NCI-H2171 (cell line): ENCODE measurements around the gene MYO1B.

Experiments
- DNase-seq: peaks from one replicate; lab custom pipeline; 2025; lab: John Stamatoyannopoulos, UW

MYO1B gene

GRCh38 chr2:191362841-191363240 lies 117.6 kb downstream of the MYO1B start:
- DNase-seq, result no peak

DNA sequence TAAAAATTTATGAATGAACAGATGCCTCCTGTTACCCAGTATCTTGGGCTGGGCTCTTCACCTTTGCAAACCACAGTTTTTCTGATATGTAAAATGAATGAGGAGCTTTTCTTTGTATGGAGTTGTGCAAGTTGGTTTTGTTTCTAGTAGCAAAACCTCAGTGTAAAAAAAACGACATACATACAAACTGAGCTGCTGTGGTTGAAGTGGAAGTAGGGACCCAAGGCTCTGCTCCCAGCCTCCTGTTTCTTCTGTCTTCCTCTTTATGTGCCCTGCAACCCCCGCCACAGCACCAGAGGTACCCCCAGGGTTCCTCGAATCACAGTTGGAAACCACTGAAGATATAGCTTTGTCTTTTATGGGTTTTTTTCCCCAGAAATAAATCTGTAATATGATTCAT lies 118.1 kb downstream of the MYO1B start:
- no peak for DNase-seq

- DNase-seq, result no peak
Observed at GRCh38 chr2:191365089-191365488, 119.9 kb downstream of the MYO1B start.

DNA sequence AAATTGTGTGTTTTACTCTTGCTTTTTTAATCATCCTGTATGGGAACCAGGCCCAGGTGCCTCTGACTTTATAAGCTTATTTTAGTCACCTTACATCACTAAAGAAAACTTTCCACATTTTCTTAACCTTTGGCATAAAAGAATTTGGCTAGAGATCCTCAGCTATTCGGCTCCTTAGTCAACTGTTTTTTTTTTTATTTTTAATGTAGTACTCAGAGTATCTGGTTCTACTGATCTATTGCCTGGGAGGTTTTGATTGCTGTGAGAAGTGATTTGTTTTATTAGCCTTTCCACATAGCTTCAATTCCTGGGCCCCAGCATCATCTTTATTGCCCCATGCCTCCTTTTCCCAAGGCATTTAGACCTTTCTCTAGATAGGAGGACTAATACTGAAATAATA lies 121.0 kb downstream of the MYO1B start:
- no peak for DNase-seq

- DNase-seq, result no peak
Observed at GRCh38 chr2:191369034-191369433, 123.8 kb downstream of the MYO1B start.

GRCh38 chr2:191374366-191374765 lies 129.2 kb downstream of the MYO1B start:
- no peak for DNase-seq

DNA sequence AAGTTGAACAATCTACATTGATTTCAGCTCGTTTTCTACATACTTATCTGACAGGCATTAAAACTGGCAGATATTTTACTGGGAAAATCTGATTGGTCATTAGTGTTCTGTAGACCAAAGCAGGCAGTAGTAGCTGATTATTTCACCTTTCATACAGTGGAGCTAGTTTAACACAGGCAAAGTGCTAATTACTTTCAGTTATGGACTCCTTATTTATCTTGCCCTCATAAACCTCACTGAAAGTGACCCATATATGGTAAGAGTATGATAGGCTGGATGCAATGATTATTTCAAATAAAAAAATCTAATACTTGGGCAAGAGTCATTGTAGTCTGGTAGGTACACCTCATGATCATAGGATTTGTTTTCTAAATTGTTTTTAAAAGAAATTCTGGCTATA lies 129.7 kb downstream of the MYO1B start:
- DNase-seq, result no peak

- no peak for DNase-seq
Observed at GRCh38 chr2:191376981-191377629, 131.9 kb downstream of the MYO1B start.

DNA sequence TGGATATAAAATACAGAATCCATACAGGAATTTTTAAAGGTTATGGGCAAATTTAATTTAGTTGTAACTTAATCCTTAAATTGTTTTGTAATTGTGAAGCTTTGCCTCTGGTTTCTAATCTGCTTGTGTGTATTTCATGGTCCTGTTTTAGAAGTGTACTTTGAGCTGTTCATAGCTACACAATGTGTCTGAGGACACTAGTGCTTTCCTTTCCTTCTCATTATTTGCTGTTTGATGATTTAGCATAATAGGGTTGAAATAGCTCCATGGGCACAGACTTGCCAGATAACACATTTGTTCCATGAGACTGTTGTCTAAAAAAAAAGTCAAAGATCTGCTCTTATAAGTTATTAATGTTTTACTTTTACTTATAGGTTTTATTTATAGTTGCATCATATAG lies 134.2 kb downstream of the MYO1B start:
- no peak for DNase-seq

DNA sequence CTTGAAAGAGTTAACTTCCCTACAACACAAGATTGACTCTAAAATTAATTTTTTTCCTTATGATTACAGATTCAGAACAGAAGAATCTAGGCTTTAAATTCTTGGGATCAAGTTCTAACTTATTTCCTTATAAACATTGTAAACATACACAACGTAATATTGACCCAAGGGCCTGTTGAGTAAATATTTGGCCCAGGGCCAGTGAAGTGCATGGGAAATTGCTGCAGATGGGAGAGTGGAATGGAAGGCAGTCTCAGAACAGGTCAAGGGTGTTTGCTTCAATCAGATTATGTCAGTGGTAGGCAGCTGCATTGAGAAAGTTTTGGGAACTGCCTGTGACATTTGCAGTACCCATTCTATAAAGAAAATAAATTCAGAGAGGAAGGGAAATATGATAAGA lies 137.6 kb downstream of the MYO1B start:
- no peak for DNase-seq

DNA sequence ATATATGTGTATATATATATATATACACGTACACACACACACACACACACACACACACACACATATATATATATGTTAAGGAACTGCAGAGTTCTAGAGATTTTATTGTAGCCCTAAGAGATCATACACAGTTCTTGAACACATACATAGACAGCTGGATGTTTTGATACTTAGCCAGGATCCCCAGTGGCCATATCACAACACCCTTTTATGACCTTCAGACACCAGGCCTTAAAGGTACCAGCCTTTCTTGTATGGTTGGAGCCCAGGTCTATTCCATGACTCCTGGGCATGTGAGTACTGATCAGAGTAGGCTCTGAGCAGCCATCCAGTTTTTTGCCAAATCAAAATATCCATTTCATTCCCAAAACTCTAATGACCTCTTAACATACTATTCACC lies 138.3 kb downstream of the MYO1B start:
- DNase-seq, result no peak

DNA sequence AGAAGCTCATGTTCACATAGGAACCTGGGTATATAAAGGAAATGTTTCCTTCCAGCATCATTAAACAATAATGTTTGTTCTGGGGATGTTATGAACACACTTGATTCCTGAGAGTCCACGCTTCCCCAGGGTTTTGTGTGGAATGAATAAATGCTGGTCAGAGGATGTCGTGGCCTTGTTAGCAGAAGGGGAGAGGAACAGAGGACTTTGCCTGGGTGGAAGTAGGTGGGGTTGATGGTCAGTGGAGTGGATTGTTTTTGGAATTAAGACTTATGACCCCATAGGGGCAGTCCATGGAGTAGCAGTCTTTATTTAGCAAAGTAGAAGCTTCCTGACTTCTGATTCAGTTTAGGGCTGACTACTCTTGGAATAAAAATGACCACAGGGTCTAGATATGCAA lies 139.6 kb downstream of the MYO1B start:
- DNase-seq, result no peak

DNA sequence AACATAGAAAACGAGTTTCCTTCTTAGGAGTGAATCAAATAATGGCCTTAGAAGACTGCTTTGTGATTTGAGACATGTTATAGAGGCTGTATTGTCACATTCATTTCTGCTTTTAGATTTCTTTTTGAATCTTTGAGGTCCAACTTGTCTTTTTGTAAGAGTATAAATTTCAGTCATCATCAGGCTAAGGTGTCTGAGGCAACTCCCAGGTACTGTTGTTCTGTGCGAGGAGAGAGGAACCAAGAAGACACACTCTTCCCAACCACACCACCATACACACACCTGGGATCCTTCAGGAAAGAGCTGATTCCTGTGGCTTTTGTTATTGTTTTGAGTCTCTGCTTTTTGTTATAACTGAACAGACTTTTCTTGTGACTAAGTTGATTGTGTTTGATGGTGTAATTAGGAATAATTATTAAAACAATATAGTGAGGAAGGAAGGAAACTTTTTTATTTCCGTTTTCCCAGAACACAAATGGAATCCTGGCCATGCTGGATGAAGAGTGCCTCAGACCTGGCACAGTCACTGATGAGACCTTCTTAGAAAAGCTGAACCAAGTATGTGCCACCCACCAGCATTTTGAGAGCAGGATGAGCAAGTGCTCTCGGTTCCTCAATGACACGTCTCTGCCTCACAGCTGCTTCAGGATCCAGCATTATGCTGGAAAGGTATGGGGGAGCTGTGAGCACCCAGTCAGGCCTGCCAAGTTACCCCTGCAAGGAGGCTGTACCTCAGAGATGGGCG lies 140.4 kb downstream of the MYO1B start:
- DNase-seq, result no peak

- DNase-seq, result no peak
Observed at GRCh38 chr2:191386938-191387536, 141.8 kb downstream of the MYO1B start.

- DNase-seq, result no peak
Observed at GRCh38 chr2:191389288-191389687, 144.1 kb downstream of the MYO1B start.

DNA sequence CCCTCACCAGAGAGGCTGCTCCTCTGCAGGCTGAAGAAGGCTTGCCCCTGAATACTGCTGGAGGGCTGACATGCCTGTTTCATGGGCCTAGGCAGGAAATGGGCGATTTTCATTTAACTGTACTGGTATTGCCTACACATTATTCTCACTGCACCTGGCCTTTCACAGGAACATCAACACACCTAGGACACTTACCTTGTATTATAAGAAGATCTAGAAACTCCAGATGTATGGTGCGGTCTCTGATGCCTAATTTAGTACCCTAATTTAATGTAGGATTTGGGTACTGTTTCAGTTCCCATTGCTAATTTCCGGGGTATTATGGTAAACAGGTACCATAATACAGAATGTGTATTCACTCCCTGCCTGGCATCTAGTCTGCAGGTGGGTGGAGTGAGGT lies 146.0 kb downstream of the MYO1B start:
- DNase-seq, result no peak

- no peak for DNase-seq
Observed at GRCh38 chr2:191394043-191394442, 148.8 kb downstream of the MYO1B start.

DNA sequence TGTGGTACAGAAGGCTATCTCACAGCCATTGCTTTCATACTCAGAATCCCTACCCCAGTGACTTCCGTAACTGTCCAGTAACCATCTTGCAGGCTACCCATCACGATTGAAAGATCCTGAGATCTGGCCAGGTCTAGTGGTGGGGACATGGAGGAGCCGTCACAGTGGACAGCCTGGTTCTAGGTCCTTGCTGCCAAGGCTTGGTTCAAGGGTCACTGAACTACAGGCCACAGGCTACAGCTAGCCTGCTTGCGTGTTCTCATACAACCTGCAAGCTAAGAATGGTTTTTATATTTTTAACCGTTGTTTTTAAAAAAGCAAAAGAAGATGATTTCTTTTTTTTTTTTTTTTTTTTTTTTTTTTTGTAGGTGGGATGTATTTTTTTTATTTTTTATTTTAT lies 151.6 kb downstream of the MYO1B start:
- no peak for DNase-seq

- no peak for DNase-seq
Observed at GRCh38 chr2:191399601-191400000, 154.4 kb downstream of the MYO1B start.

DNA sequence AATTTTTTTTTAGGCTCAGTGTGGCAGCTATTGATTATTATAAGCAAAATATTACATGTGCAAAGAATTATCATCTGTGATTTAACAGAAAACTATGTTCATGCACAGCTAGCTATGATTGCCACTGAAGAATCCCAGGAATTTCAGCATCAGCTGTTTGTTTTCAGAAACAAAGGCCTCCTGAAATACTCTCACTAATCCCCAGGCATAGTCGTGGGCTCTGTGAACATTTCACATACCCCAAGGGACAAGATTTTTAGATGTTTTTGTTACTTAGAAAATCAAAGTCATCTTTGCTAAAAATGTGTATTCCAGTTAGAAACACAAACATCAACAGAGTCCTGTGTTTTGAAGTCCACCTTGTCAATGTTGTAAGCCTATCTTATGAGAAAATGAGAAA lies 156.1 kb downstream of the MYO1B start:
- DNase-seq, result no peak

DNA sequence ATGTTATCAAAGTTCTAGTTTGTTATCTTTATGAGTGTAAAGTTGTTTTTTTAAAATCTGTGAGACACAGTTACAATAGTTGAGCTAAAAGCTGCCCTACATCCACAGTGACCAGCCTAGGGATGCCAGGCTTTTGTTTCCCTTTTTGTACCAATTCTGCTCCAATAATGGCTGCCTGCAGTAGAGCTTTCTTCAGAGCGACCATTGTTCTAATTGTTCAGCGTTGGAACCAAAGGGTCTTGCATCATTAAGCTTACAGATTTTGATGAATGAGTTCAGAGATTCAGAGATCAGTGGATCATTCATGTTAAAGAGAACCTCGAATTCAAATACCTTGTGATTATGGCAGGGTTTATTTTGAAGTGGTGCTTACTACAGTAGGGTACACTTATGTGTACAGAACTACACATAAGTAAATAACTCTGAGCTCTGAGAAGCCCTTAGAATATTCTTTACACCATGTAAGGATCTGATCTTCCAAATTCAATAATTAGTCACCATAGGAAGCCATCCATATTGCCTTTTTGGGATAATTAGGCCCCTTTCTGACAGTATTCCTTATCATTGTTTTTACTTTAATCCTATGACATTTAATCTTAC lies 157.9 kb downstream of the MYO1B start:
- no peak for DNase-seq

GRCh38 chr2:191404568-191404991 lies 159.4 kb downstream of the MYO1B start:
- no peak for DNase-seq

DNA sequence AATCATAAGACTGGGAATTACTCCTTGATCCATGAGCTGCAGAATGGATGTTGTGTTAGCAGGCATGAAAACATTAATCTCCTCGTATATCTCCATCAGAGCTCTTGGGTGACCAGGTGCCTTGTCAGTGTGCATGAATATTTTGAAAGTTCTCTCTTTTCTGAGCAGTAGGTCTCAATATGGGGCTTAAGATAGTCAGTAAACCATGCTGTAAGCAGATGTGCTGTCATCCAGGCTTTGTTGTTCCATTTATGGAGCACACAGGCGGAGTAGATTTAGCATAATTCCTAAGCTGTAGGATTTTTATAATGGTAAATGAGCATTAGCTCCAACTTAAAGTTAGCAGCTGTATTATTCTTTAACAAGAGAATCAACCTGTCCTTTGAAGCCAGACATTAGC lies 160.3 kb downstream of the MYO1B start:
- DNase-seq, result no peak
